H1 (cell line): ENCODE data around the gene STAMBPL1. TPM values are rescaled to one million over a fixed set of nuclear protein-coding genes. Genes with fewer than 3 reads are reported as not detected.

Source experiments
- CTCF ChIA-PET: fragments of 300-600 bp; sonication (Branson Sonifier 250); formaldehyde crosslinking; loops from one replicate; lab custom pipeline; 2021; ENCODE audit not compliant: partially characterized antibody; lab: Charles Lee
- POLR2A ChIA-PET: fragments of 300-600 bp; sonication (Branson Sonifier 250); formaldehyde crosslinking; loops from one replicate; lab custom pipeline; 2021; ENCODE audit warnings: inconsistent platforms; ENCODE audit not compliant: partially characterized antibody; lab: Charles Lee
- DNase-seq, 2 experiments: peaks; one replicate each; pipeline versions ENCODE4 v3.0.0 to v3.0.0-alpha.2; 2010 to 2022; ENCODE audit warnings: low spot score in 2 of 2, low read depth in 1 of 2, mixed read lengths in 1 of 2
- FAIRE-seq: peaks from 2 replicates; lab custom pipeline; 2011; peaks lifted over from hg19 to GRCh38; lab: Jason Lieb, UNC
- H2AFZ ChIP-seq: 2 replicates; pipeline ENCODE4 v1.8.1; 2012; ENCODE audit warnings: low read length, inconsistent platforms
- H2AK5ac ChIP-seq: 2 replicates; pipeline ENCODE4 v1.6.1; 2013; ENCODE audit warnings: low read depth, low read length
- H2BK120ac ChIP-seq: replicated peaks from 2 replicates; pipeline ENCODE3; 2013; ENCODE audit warnings: low read depth, low read length, inconsistent platforms
- H2BK12ac ChIP-seq: 2 replicates; pipeline ENCODE4 v1.6.1; 2013; ENCODE audit warnings: low read depth, low read length
- H2BK15ac ChIP-seq: 2 replicates; pipeline ENCODE4 v1.6.1; 2013; ENCODE audit warnings: low read length
- H2BK20ac ChIP-seq: 2 replicates; pipeline ENCODE4 v1.6.1; 2013; ENCODE audit warnings: low read length
- H2BK5ac ChIP-seq: 2 replicates; pipeline ENCODE4 v1.6.1; 2013; ENCODE audit warnings: low read depth, low read length
- H3K14ac ChIP-seq: 2 replicates; pipeline ENCODE4 v1.6.1; 2013; ENCODE audit warnings: inconsistent platforms; ENCODE audit not compliant: insufficient read length
- H3K18ac ChIP-seq: 2 replicates; pipeline ENCODE4 v1.6.1; 2013; ENCODE audit warnings: low read length; ENCODE audit errors: extremely low read depth
- H3K23ac ChIP-seq: 2 replicates; pipeline ENCODE4 v1.6.1; 2013; ENCODE audit warnings: inconsistent platforms; ENCODE audit not compliant: insufficient read length
- H3K23me2 ChIP-seq: 2 replicates; pipeline ENCODE4 v1.6.1; 2013; ENCODE audit warnings: low read depth, low read length
- H3K27ac ChIP-seq: 2 replicates; pipeline ENCODE4 v1.6.1; 2011; ENCODE audit warnings: low read depth, low read length, inconsistent platforms
- H3K27me3 ChIP-seq, 4 experiments: replicated peaks in 1 of 4; 1 replicate in 1 of 4; 2 replicates in 3 of 4; pipeline versions ENCODE4 v1.6.1 to v1.8.1; 2011 to 2013; ENCODE audit warnings: low read length in 3 of 4, mild to moderate bottlenecking in 3 of 4, inconsistent platforms in 2 of 4, mixed read lengths in 2 of 4, moderate library complexity in 1 of 4; ENCODE audit not compliant: control insufficient read depth in 3 of 4, insufficient read depth in 3 of 4; ENCODE audit errors: extremely low read depth in 1 of 4
- H3K36me3 ChIP-seq, 4 experiments: 2 replicates each; pipeline versions ENCODE4 v1.6.1 to v1.8.1; 2011 to 2013; ENCODE audit warnings: mild to moderate bottlenecking in 4 of 4, low read length in 3 of 4, moderate library complexity in 2 of 4, control low read depth in 1 of 4, inconsistent platforms in 1 of 4; ENCODE audit not compliant: insufficient read depth in 4 of 4, control insufficient read depth in 2 of 4
- H3K4ac ChIP-seq: replicated peaks from 2 replicates; pipeline ENCODE3; 2013; ENCODE audit warnings: low read length, low read depth, mixed read lengths, inconsistent platforms; ENCODE audit not compliant: insufficient read length
- H3K4me1 ChIP-seq, 4 experiments: replicated peaks in 1 of 4; 1 replicate in 1 of 4; 2 replicates in 3 of 4; pipeline versions ENCODE4 v1.6.1 to v1.8.1; 2011 to 2013; ENCODE audit warnings: low read length in 3 of 4, inconsistent platforms in 2 of 4, mixed read lengths in 1 of 4; ENCODE audit not compliant: insufficient read depth in 4 of 4, control insufficient read depth in 3 of 4
- H3K4me2 ChIP-seq, 2 experiments: 2 replicates each; pipeline versions ENCODE4 v1.6.1 to v1.8.1; 2011 to 2013; ENCODE audit warnings: low read depth in 2 of 2, low read length in 2 of 2, control low read depth in 1 of 2, inconsistent platforms in 1 of 2, mild to moderate bottlenecking in 1 of 2; ENCODE audit not compliant: insufficient read depth in 1 of 2
- H3K4me3 ChIP-seq, 4 experiments: fragments of 200-600, 300-600 bp in 1 of 4; sonication (generic), shearing (Covaris generic), sonication (Bioruptor Twin) in 1 of 4; 2 replicates each; pipeline versions ENCODE4 v1.5.1 to v1.8.1; 2011 to 2016; ENCODE audit warnings: low read length in 4 of 4, low read depth in 3 of 4, control low read depth in 2 of 4, inconsistent platforms in 2 of 4, mild to moderate bottlenecking in 2 of 4, mixed read lengths in 1 of 4, moderate library complexity in 1 of 4; ENCODE audit not compliant: insufficient read depth in 2 of 4; ENCODE audit errors: extremely low read depth in 1 of 4
- H3K56ac ChIP-seq: replicated peaks from 2 replicates; pipeline ENCODE3; 2013; ENCODE audit warnings: low read depth, mild to moderate bottlenecking, mixed read lengths, low read length, inconsistent platforms; ENCODE audit not compliant: insufficient read length
- H3K79me1 ChIP-seq: 2 replicates; pipeline ENCODE4 v1.6.1; 2013; ENCODE audit warnings: low read depth, low read length, control low read depth
- H3K79me2 ChIP-seq, 2 experiments: 2 replicates each; pipeline versions ENCODE4 v1.6.1 to v1.8.1; 2012 to 2013; ENCODE audit warnings: low read length in 2 of 2, mild to moderate bottlenecking in 2 of 2, inconsistent platforms in 1 of 2; ENCODE audit not compliant: insufficient read depth in 2 of 2, control insufficient read depth in 1 of 2
- H3K9ac ChIP-seq, 4 experiments: replicated peaks in 1 of 4; 1 replicate in 1 of 4; 2 replicates in 3 of 4; pipeline versions ENCODE4 v1.6.1 to v1.8.1; 2011 to 2013; ENCODE audit warnings: low read depth in 3 of 4, low read length in 3 of 4, control low read depth in 2 of 4, mild to moderate bottlenecking in 2 of 4, moderate library complexity in 2 of 4, inconsistent platforms in 1 of 4; ENCODE audit errors: extremely low read depth in 1 of 4
- H3K9me3 ChIP-seq, 2 experiments: 2 replicates each; pipeline versions ENCODE4 v1.6.1 to v1.8.1; 2012 to 2013; ENCODE audit warnings: mild to moderate bottlenecking in 2 of 2, moderate library complexity in 2 of 2, control low read depth in 1 of 2, inconsistent platforms in 1 of 2, low read depth in 1 of 2, low read length in 1 of 2, mixed read lengths in 1 of 2; ENCODE audit not compliant: insufficient read depth in 2 of 2
- H4K20me1 ChIP-seq, 2 experiments: replicated peaks in 1 of 2; 2 replicates each; pipeline versions ENCODE3 to v1.8.1; 2011 to 2013; ENCODE audit warnings: inconsistent platforms in 2 of 2, low read length in 2 of 2, mild to moderate bottlenecking in 1 of 2; ENCODE audit not compliant: insufficient read depth in 2 of 2, control insufficient read depth in 1 of 2
- H4K5ac ChIP-seq: 2 replicates; pipeline ENCODE4 v1.6.1; 2013; ENCODE audit warnings: low read length, low read depth, mixed read lengths, inconsistent platforms; ENCODE audit not compliant: insufficient read length
- H4K8ac ChIP-seq: 2 replicates; pipeline ENCODE4 v1.8.0; 2013; ENCODE audit warnings: mild to moderate bottlenecking, moderate library complexity, low read length, inconsistent platforms; ENCODE audit not compliant: insufficient read depth; ENCODE audit errors: extremely low read depth
- H4K91ac ChIP-seq: replicated peaks from 2 replicates; pipeline ENCODE3; 2013; ENCODE audit warnings: low read length, mixed read lengths, inconsistent platforms; ENCODE audit not compliant: insufficient read length
- EZH2 ChIP-seq: fragments of 200-600 bp; sonication (generic); IDR thresholded peaks from 2 replicates; pipeline ENCODE4 v1.7.1; 2012; ENCODE audit warnings: low read depth, mild to moderate bottlenecking, moderate library complexity, low read length, inconsistent platforms; ENCODE audit not compliant: severe bottlenecking
- WGBS, 2 experiments: shearing (Covaris generic) in 1 of 2; methylation state at CpG; one replicate each; pipeline versions ENCODE4 v1.1.6 to v1.1.7; 2013 to 2015; ENCODE audit warnings: low lambda C conversion rate in 2 of 2, mixed read lengths in 2 of 2, inconsistent platforms in 1 of 2, low coverage in 1 of 2, missing lambda C conversion rate in 1 of 2; ENCODE audit not compliant: insufficient replicate concordance in 2 of 2, insufficient coverage in 1 of 2, insufficient read length in 1 of 2; ENCODE audit errors: extremely low coverage in 1 of 2, missing lambda C conversion rate in 1 of 2; 5-methylcytosine and 5-hydroxymethylcytosine counted together
- polyA plus RNA-seq, 7 experiments: library from polyadenylated mRNA; depleted of rRNA in 3 of 7; stranded (reverse) in 5 of 7; unstranded in 2 of 7; fragments of >200 nt in 5 of 7; fragments of 200-250 nt in 2 of 7; gene quantifications; 1 replicate in 5 of 7; 2 replicates in 1 of 7; 4 replicates in 1 of 7; pipeline versions ENCODE4 v1.2.1 to v1.2.3, GENCODE V29; 2011 to 2013; ENCODE audit warnings: missing spikeins in 2 of 7, mixed read lengths in 2 of 7
- total RNA-seq: library from RNA; stranded (reverse); fragmentation: NEBNext Ultra II Directional; extraction: Animal tissue kit (Norgen Biotek cat#: 25700); gene quantifications from 2 replicates; pipeline ENCODE4 v1.2.1, GENCODE V29; 2021
- TF ChIP-seq, protein P1 (sequence below): IDR thresholded peaks from 2 replicates; pipeline ENCODE4 v1.6.1; 2011; ENCODE audit warnings: low read depth, mild to moderate bottlenecking, low read length; ENCODE audit not compliant: insufficient read depth

Gene STAMBPL1
- total and polyA plus RNA-seq, 2 of the 8 experiments (the other 6 are each of a cell fraction or from before 2014, with no cell fraction given): 5.5 TPM

- Histone ChIP-seq H3K9me3 (no peaks in the 10 kb centered on the region), H4K91ac (no peak overlapping the region), H3K36me3 (no peaks in the 10 kb centered on the region), H4K5ac (no peak overlapping the region), H3K4me2 (no peak overlapping the region), H2BK5ac (no peak overlapping the region), H3K18ac (no peak overlapping the region), H2BK120ac (no peak overlapping the region), H3K27ac (no peak overlapping the region), H3K23me2 (no peaks in the 10 kb centered on the region; the same call in 1 of the 2 replicates), H2BK12ac (no peak overlapping the region), H2AK5ac (no peak overlapping the region), H3K79me1 (no peaks in the 10 kb centered on the region), H3K9ac (no peak overlapping the region), H2BK20ac (no peak overlapping the region), H3K56ac (no peak overlapping the region), H3K23ac (no peak overlapping the region), H2BK15ac (no peak overlapping the region), H3K14ac (no peak overlapping the region), H3K4me1 (peaks cover 0 to 8% (median 3%) of the 10 kb centered on the region in 4 experiments; a peak in 3 of 7 replicates), H3K79me2 (no peaks in the 10 kb centered on the region), H3K27me3 (no peaks in the 10 kb centered on the region), H3K4me3 (no peak overlapping the region), H2AFZ (no peak overlapping the region), H4K8ac (no peak overlapping the region), H3K4ac (no peak overlapping the region), H4K20me1 (no peaks in the 10 kb centered on the region)
- 89% methylated on average over 1 of the region's 1 CpG; no CpG with 5 or more reads in 1 of the 2 experiments for WGBS, 2 experiments
- DNase-seq (no peak), FAIRE-seq (no peak)
- TF ChIP-seq, protein P1, sequence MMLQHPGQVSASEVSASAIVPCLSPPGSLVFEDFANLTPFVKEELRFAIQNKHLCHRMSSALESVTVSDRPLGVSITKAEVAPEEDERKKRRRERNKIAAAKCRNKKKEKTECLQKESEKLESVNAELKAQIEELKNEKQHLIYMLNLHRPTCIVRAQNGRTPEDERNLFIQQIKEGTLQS: no peak
- no peak for TF ChIP-seq EZH2
- POLR2A ChIA-PET: no interaction called here
- CTCF ChIA-PET: interaction anchor here (0.6 to 3.0 kb wide), 4 partner anchors 39 to 167 kb away, joined by 3 to 20 read pairs (median 7); no protein-coding TSS in a partner anchor
Observed at GRCh38 chr10:88895250-88895649, 15.2 kb downstream of the STAMBPL1 start.
